GM12801 (cell line): Measurements from ENCODE around the gene BFSP1.

ENCODE experiments used
- CTCF ChIP-seq: IDR thresholded peaks from one replicate; pipeline ENCODE4 v1.5.1; 2011; ENCODE audit warnings: control low read depth; ENCODE audit not compliant: insufficient read length; ENCODE audit errors: extremely low read depth

The BFSP1 gene

GRCh38 chr20:17495826-17496225 is 35.4 kb downstream of the BFSP1 start:
- TF ChIP-seq CTCF, result no peak

DNA sequence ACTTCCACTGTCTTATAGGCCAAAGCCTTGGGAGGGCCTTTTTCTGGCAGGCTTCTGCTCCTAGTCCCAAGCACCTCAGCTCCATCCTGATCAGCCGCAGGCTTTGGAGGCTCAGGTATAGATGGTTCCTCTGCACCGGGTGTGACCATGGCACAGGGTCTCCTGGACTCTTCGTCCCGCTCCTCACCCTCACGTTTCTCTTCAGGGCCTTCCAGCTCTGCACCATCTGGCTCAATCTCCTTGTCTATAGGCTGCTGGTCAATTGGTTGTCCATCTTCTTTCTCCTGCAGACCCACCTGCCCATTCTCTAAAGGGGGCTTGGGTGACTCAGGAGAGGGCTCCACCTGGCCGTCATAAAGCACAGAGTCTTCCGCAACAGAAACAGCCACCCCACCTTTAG is 37.0 kb downstream of the BFSP1 start:
- TF ChIP-seq CTCF, result no peak

DNA sequence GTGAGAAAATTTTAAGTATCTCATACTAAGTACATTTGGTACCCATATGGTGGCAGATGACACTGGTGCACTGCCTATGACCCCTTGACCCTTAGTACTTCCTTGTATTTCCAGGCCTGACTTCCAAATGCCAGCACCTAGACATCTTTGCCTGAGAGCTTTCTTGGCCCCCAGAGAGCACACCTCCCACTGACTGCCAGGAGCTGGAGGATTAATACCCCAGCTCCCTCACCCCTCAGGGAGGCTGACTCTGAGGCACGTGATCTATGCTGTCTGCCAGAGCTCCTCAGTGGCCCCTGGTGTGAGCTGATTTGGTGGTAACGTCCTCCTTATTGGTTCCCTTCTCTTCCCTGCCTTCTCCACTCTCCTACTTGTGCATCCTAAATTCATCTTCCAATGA is 38.0 kb downstream of the BFSP1 start:
- no peak for TF ChIP-seq CTCF

- TF ChIP-seq CTCF, result no peak
Measured at GRCh38 chr20:17491488-17491887, 39.7 kb downstream of the BFSP1 start.

DNA sequence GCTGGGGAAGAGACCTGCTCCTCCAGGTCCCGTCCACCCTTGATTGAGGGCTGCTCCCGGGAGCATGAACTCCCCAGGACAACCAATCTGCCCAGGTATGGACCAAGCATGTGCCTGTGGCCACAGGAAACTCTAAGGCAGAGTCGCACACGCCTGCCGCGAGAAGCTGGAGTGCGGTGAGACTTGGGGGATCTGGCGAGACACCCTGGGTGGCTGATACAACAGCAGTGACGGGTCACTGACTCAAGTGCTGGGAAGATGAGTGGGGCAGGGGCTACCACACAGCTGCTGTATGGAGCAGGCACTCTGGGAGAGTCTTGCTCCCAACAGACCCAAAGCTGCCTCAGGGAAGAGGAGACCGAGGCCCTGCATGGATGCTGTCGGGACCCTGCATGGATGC is 40.1 kb downstream of the BFSP1 start:
- TF ChIP-seq CTCF, result no peak

GRCh38 chr20:17490501-17490900 is 40.7 kb downstream of the BFSP1 start:
- TF ChIP-seq CTCF, result no peak

DNA sequence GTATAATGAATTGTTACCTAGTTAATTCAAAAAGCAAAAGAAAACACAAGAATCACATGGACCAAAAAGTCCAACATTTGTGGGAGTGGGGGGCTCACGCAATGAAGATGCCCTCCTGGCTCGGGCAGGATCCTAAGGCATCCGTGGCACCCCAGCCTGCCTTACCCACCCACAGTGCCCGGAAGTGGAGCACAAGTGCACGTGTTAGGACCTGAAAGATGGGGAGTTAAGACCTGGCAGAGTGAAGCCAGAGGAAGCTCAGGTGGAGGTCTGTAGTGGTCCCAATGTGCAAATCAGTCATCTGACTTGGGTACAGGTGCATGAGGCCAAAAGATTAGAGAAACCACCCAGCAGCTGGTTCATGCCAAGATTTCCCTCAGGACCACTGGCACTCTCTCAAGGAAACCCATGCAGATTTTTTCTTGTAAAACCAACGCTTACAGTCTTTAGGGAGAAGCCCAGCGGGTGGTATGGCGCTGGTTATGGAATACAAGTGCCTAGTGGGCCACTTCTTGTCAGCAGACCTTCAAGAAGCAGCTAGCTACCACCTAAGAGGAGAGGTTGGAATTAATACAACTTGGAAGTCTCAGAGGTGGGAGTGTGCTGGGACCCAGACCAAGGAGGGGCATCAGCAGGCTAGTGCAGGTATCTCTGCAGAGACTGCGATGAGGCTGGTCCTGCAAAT is 42.1 kb downstream of the BFSP1 start:
- no peak for TF ChIP-seq CTCF
